Neuron (in vitro differentiated cells): ENCODE results near the gene SLC35A3.
"Not testable (repeated sequence)": the region's sequence is repeated elsewhere in the genome, so short reads cannot be mapped to it uniquely, and the experiment has no call there.

Experiments used
- H2AFZ ChIP-seq: one replicate; pipeline ENCODE4 v1.6.1; 2013; ENCODE audit warnings: low read depth, mild to moderate bottlenecking, inconsistent platforms, low read length, moderate library complexity
- H3K27me3 ChIP-seq: one replicate; pipeline ENCODE4 v1.6.1; 2013; ENCODE audit warnings: low read length; ENCODE audit not compliant: insufficient read depth
- H3K36me3 ChIP-seq: one replicate; pipeline ENCODE4 v1.6.1; 2013; ENCODE audit warnings: low read length; ENCODE audit not compliant: insufficient read depth
- H3K4me1 ChIP-seq: one replicate; pipeline ENCODE4 v1.6.1; 2013; ENCODE audit warnings: low read length; ENCODE audit not compliant: insufficient read depth
- H3K4me3 ChIP-seq: 2 replicates; pipeline ENCODE4 v1.5.1; 2013; ENCODE audit warnings: mild to moderate bottlenecking, low read length, moderate library complexity
- H3K9me3 ChIP-seq: one replicate; pipeline ENCODE4 v1.6.1; 2013; ENCODE audit warnings: low read length

The SLC35A3 gene

DNA sequence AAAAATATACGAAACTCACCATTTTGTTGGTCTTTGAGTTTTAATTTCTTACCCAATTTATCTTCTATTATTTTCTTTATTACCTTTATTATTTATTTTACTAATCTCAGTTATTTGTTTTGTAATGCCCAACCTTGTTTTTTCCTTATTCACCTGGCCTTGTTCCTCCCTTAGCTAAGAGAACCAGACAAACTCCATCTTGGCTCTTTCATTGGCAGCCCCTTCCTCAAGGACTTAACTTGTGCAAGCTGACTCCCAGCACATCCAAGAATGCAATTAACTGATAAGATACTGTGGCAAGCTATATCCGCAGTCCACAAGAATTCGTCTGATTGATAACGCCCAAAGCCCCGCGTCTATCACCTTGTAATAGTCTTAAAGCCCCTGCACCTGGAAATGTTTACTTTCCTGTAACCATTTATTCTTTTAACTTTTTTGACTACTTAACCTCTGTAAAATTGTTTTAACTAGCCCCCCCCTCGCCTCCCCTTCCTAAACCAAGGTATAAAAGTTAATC is 10.5 kb upstream of the SLC35A3 start:
- H3K4me1 ChIP-seq, H3K27me3 ChIP-seq, H3K4me3 ChIP-seq, H2AFZ ChIP-seq, H3K9me3 ChIP-seq, H3K36me3 ChIP-seq: not testable (repeated sequence)

DNA sequence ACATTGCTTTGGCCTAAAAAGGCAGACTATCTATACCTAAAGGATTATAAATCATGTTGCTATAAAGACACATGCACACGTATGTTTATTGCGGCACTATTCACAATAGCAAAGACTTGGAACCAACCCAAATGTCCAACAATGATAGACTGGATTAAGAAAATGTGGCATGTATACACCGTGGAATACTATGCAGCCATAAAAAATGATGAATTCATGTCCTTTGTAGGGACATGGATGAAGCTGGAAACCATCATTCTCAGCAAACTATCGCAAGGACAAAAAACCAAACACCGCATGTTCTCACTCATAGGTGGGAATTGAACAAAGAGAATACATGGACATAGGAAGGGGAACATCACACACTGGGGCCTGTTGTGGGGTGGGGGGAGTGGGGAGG is 9.5 kb upstream of the SLC35A3 start:
- H2AFZ ChIP-seq, H3K9me3 ChIP-seq, H3K36me3 ChIP-seq, H3K4me3 ChIP-seq, H3K4me1 ChIP-seq, H3K27me3 ChIP-seq: not testable (repeated sequence)

DNA sequence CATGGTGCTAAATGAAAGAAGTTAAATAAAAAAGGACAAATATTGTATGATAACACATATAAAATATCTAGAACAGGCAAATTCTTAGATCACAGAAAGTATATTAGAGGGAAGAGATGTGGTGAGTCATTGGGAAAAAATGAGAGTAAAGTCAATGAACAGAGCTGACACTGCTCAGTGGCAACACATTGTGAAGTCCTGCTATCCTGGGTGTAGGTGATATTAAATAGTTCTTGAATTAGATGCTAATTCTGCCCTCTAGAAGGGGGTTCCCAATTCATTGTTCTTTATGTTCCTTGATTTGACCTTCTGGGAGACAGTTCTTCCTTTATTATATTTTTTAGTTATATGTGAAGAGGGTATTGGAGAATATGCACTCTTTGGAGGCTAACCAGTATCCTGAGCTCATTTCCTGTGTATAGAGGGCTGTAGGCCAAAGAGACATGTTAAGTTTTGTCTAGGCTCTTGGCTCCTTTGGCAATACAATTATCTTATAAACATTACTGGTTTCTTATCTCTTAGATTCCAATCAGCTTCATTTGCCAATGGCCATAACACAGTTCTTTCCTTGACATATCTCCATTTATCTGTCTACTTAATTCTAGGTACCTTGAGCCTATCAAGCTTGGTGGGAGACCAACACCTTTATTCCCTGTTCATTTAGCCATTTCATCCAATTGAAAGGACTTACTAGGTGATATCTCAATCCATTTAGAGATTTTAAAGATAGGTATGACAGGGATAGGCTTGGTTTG is 6.6 kb upstream of the SLC35A3 start:
- no peaks in the 10 kb centered on the region for H3K27me3 ChIP-seq
- no peaks in the 10 kb centered on the region for H3K36me3 ChIP-seq
- no peak overlapping the region for H2AFZ ChIP-seq
- no peaks in the 10 kb centered on the region for H3K9me3 ChIP-seq
- H3K4me1 ChIP-seq, result no peaks in the 10 kb centered on the region
- H3K4me3 ChIP-seq, result no peak overlapping the region

DNA sequence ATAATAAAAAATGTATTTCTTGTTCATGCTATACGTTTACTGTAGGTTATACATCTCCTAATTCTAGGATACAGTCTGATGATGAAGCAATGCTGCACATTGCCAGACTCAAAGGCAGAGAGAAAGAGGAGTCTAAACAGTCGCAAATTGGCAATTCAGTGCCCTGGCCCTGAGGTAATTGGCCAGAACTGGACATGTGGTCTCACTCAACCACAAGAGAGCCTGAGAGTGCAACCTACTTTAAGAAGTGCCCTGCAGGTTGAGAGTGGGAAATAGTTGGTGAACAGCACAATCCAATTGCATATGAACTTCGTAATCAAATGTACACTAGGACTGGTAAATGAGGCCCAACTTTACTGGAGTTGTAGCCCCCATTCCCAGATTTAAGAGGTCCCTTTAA is 5.0 kb upstream of the SLC35A3 start:
- H3K36me3 ChIP-seq, result no peaks in the 10 kb centered on the region
- no peak overlapping the region for H2AFZ ChIP-seq
- no peak overlapping the region for H3K4me3 ChIP-seq
- no peaks in the 10 kb centered on the region for H3K4me1 ChIP-seq
- H3K9me3 ChIP-seq, result no peaks in the 10 kb centered on the region
- no peaks in the 10 kb centered on the region for H3K27me3 ChIP-seq

DNA sequence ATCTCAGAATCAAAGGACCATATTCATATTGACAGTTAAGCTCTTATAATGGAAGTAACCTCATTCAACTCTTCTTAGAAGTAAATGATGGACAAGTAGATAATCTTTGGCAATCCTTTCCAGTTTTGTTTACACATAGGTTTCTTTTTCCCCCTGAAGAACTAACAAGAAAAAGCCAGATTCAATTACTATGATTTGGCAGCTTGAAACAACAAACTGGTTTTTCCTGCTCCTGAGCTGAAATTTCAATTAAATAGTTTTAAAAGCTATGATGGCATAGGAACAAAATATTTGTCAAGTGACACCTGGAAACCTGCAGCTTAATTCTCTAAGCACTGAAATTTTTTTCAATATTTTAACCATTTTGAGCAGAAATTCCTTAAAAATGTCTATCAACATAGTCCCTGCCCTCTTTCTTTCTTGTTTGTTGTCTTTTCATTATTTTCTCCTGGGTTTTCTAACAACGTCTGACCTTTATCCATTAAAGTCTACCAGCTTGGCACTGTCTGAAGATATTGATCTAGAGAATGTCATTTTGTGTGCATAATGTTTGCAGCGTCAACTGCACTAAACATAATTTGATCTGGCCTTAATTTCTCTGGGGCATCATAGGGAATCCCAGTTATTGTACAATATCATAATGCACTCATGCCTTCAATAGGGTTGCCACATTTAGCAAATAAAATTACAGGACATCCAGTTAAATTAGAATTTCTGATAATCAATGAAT is 4.0 kb upstream of the SLC35A3 start:
- Histone ChIP-seq H3K27me3 (no peaks in the 10 kb centered on the region), H3K36me3 (no peaks in the 10 kb centered on the region), H3K4me1 (peaks cover 4% of the 10 kb centered on the region), H3K9me3 (no peaks in the 10 kb centered on the region), H3K4me3 (no peak overlapping the region), H2AFZ (no peak overlapping the region)

DNA sequence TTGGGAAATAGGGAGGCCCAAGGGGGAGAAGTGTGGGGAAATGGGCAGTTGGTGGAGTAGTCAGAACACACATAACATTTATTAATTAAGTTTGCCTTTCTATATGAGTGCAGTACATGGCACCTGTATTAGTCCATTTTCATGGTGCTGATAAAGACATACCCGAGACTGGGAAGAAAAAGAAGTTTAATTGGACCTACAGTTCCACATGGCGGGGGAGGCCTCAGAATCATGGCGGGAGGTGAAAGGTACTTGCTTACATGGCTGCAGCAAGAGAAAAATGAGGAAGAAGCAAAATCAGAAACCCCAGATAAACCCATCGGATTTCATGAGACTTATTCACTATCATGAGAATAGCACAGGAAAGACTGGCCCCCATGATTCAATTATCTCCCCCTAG is 1.6 kb upstream of the SLC35A3 start:
- Histone ChIP-seq H2AFZ (no peak overlapping the region), H3K9me3 (no peaks in the 10 kb centered on the region), H3K4me3 (no peak overlapping the region), H3K36me3 (no peaks in the 10 kb centered on the region), H3K27me3 (no peaks in the 10 kb centered on the region), H3K4me1 (peaks cover 6% of the 10 kb centered on the region)

DNA sequence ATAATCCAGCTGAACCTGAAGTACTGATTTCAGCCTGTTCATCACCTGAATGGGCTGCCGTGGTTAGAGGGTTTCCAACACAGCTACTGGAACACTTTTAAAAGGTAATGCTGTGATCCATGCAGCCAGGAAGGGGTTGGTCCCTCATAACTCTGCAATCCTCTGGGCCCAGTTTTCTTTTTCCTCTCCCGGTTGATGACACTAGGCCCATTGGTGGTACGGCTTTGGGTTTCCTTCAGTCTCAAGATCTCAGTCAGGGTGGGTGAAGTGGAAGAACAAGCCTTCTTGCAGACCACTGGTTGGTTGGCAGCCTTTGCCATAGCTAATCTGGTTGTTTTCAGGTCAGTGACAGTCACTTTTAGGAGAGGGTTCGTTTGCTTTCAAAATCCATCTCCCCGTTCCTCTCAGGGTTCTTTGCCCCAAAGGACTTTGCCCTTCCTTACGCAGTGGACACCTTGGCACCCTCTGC is 502 bp upstream of the SLC35A3 start:
- H2AFZ ChIP-seq, result peak overlapping the region; percentile 83
- H3K36me3 ChIP-seq, result no peaks in the 10 kb centered on the region
- no peaks in the 10 kb centered on the region for H3K27me3 ChIP-seq
- H3K4me3 ChIP-seq, result peak overlapping the region; percentile 89
- H3K9me3 ChIP-seq, result no peaks in the 10 kb centered on the region
- peaks cover 6% of the 10 kb centered on the region for H3K4me1 ChIP-seq

DNA sequence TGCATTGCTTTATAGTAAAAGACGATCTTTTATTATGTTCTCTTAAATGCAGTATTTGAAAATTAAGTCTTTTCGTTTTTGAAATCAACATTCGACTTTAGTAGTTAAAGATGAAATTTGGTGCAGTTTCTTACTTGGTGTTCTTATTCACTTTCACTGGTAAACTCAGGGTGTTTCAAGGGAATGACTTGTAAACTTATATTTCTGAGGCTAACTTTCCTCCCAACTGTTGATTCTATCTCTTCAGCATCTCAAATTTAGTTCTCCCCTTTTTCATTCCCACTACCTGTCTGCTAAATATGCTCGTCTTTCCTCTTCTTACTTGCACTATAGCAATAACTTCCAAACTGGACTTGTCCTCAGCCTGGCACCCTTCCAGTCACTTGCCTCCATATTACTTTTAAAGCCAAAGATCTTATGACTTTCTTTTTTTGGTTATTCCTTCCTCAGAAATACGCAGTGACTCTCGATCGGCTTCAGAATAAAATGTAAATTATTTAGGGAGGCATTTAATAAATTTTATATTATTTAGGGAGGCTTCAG is 988 bp downstream of the SLC35A3 start:
- Histone ChIP-seq H2AFZ (peak overlapping the region; percentile 83), H3K4me3 (peak overlapping the region; percentile 89), H3K9me3 (no peaks in the 10 kb centered on the region), H3K36me3 (peaks cover 7% of the 10 kb centered on the region), H3K27me3 (no peaks in the 10 kb centered on the region), H3K4me1 (peaks cover 6% of the 10 kb centered on the region)

DNA sequence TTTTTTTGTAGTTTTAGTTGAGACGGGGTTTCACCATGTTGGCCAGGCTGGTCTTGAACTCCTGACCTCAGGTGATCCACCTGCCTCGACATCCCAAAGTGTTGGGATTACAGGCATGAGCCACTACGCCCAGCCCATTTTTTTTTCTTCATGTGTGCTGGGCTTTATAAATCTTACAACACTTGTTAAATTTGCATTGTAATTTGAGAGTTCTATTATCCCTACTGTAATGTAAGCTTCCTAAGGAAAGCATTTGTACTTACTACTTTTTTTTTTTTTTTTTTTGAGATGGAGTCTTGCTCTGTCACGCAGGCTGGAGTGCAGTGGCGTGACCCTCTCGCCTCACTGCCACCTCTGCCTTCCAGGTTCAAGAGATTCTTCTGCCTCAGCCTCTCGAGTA is 2.3 kb downstream of the SLC35A3 start:
- H3K27me3 ChIP-seq, H3K4me1 ChIP-seq, H3K4me3 ChIP-seq, H2AFZ ChIP-seq, H3K9me3 ChIP-seq: not testable (repeated sequence)
- peaks cover 12% of the 10 kb centered on the region for H3K36me3 ChIP-seq

DNA sequence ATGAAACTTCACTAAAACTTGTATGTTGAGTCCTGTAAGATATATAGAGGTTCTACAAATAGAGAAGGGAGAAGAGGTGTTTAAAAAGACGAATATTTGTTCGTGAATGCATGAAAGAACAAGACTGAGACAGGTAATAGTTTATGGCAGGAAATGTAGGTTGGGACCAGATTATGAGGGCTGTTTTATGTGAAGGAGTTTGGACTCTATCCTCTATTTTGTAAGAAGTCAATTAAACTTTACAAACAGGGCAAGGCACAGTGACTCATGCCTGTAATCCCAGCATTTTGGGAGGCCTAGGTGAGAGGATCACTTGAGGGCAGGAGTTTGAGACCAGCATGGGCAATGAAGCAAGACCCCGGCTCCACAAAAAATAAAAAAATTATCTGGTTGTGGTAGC is 5.7 kb downstream of the SLC35A3 start:
- peaks cover 12% of the 10 kb centered on the region for H3K36me3 ChIP-seq
- H3K4me1 ChIP-seq, result peaks cover 4% of the 10 kb centered on the region
- no peaks in the 10 kb centered on the region for H3K27me3 ChIP-seq
- no peak overlapping the region for H3K4me3 ChIP-seq
- no peaks in the 10 kb centered on the region for H3K9me3 ChIP-seq
- no peak overlapping the region for H2AFZ ChIP-seq

DNA sequence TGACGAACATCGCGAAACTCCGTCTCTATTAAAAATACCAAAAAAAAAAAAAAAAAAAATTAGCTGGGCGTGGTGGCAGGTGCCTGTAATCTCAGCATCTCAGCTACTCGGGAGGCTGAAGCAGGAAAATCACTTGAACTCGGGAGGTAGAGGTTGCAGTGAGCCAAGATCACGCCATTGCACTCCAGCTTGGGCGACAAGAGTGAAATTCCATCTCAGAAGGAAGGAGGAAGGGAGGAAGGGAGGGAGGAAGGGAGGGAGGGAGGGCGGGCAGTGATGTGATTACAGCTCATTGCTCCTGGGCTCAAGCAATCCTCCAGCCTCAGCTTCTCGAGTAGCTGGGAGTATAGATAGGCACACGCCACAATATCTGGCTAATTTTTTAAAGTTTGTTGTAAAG is 7.5 kb downstream of the SLC35A3 start:
- not testable (repeated sequence) for H2AFZ ChIP-seq, H3K9me3 ChIP-seq, H3K4me1 ChIP-seq, H3K27me3 ChIP-seq, H3K4me3 ChIP-seq
- peaks cover 12% of the 10 kb centered on the region for H3K36me3 ChIP-seq

DNA sequence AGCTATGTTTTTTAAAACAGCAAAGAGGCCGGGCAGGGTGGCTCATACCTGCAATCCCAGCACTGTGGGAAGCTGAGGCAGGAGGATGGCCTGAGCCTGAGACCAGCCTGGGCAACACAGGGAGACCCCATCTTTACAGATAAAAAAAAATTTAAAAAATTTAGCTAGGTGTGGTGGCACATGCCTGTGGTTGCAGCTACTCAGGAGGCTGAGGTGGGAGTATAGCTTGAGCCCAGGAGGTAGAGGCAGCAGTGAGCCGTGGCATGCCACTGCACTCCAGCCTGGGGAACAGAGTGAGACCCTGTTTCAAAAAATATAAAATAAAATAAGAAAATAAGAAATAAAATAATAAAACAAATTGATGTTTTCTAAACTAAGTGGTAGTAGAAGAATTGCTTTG is 8.4 kb downstream of the SLC35A3 start:
- H3K4me3 ChIP-seq, result no peak overlapping the region
- no peak overlapping the region for H2AFZ ChIP-seq
- peaks cover 12% of the 10 kb centered on the region for H3K36me3 ChIP-seq
- no peaks in the 10 kb centered on the region for H3K4me1 ChIP-seq
- no peaks in the 10 kb centered on the region for H3K9me3 ChIP-seq
- H3K27me3 ChIP-seq, result no peaks in the 10 kb centered on the region

DNA sequence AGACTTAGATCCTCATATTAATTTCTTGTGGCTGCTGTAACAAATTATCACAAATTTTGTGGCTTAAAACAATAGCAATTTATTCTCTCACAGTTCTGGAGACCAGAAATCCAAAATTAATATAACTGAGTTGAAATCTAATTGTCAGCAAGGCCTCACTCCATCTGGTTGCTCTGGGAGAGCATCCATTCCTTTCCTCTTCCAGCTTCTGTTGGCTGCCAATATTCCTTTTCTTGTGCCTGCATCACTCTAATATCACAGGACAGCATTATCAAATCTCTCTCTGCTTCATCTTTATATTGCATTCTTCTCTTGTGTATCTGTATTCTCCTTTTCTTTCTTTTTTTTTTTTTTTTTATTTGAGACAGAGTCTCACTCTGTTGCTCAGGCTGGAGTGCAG is 9.3 kb downstream of the SLC35A3 start:
- Histone ChIP-seq H3K36me3 (peaks cover 12% of the 10 kb centered on the region), H3K4me3 (no peak overlapping the region), H3K9me3 (no peaks in the 10 kb centered on the region), H3K4me1 (no peaks in the 10 kb centered on the region), H3K27me3 (no peaks in the 10 kb centered on the region), H2AFZ (no peak overlapping the region)
